WTC11 (cell line): Measurements from ENCODE around the gene ERGIC3. TPM values are rescaled to one million over a fixed set of nuclear protein-coding genes. Genes with fewer than 3 reads are reported as not detected.

Experiments used
- ATAC-seq: fragments of 200-7000 bp; cut with Tn5 transposase; 2 replicates; pipeline ENCODE4 v1.10.0; 2021; ENCODE audit warnings: mild to moderate bottlenecking, moderate library complexity
- CTCF ChIA-PET: fragments of 300-600 bp; sonication (Branson Sonifier 250); formaldehyde crosslinking; loops from one replicate; lab custom pipeline; 2021; ENCODE audit warnings: antibody characterized with exemption; lab: Charles Lee
- POLR2A ChIA-PET: fragments of 350-600 bp; sonication (Branson Sonifier 250); formaldehyde crosslinking; loops from one replicate; lab custom pipeline; 2021; ENCODE audit warnings: antibody characterized with exemption; lab: Charles Lee
- DNase-seq: peaks from one replicate; pipeline ENCODE4 v3.0.0; 2021; ENCODE audit warnings: low spot score
- H3K27ac Mint-ChIP-seq: 2 replicates; pipeline ENCODE4 v1.8.0; 2021; ENCODE audit warnings: mixed read lengths
- H3K27me3 Mint-ChIP-seq: 2 replicates; pipeline ENCODE4 v1.8.0; 2021; ENCODE audit warnings: low read depth, mild to moderate bottlenecking, moderate library complexity, mixed read lengths
- H3K36me3 Mint-ChIP-seq: 2 replicates; pipeline ENCODE4 v1.8.0; 2021; ENCODE audit warnings: mixed read lengths
- H3K4me1 Mint-ChIP-seq: 2 replicates; pipeline ENCODE4 v1.8.0; 2022; ENCODE audit warnings: mixed read lengths
- H3K4me3 Mint-ChIP-seq: 2 replicates; pipeline ENCODE4 v1.8.0; 2021; ENCODE audit warnings: mild to moderate bottlenecking, moderate library complexity, mixed read lengths
- H3K9me3 Mint-ChIP-seq: 2 replicates; pipeline ENCODE4 v1.8.0; 2021; ENCODE audit warnings: mixed read lengths
- CREM ChIP-seq: sonication (generic); formaldehyde crosslinking; IDR thresholded peaks from 2 replicates; pipeline ENCODE4 v1.8.1; 2022; ENCODE audit warnings: mild to moderate bottlenecking, missing genetic modification reagents, moderate library complexity
- GABPB1 ChIP-seq: sonication (generic); formaldehyde crosslinking; IDR thresholded peaks from 2 replicates; pipeline ENCODE4 v1.8.1; 2023; ENCODE audit warnings: mild to moderate bottlenecking, missing genetic modification reagents
- SMAD4 ChIP-seq: sonication (generic); formaldehyde crosslinking; IDR thresholded peaks from 2 replicates; pipeline ENCODE4 v1.8.0; 2022; ENCODE audit warnings: mild to moderate bottlenecking, missing genetic modification reagents
- SOX15 ChIP-seq: fragments of 250-450 bp; sonication (Bioruptor Pico); IDR thresholded peaks from 2 replicates; pipeline ENCODE4 v1.9.0; 2021; ENCODE audit warnings: mild to moderate bottlenecking
- TEAD1 ChIP-seq: sonication (generic); formaldehyde crosslinking; IDR thresholded peaks from 2 replicates; pipeline ENCODE4 v1.8.0; 2022; ENCODE audit warnings: mild to moderate bottlenecking, missing genetic modification reagents
- ZNF138 ChIP-seq: sonication (generic); formaldehyde crosslinking; conservative IDR thresholded peaks from 2 replicates; pipeline ENCODE4 v1.8.1; 2022; ENCODE audit warnings: mild to moderate bottlenecking, moderate library complexity, missing genetic modification reagents
- ZNF219 ChIP-seq: sonication (generic); formaldehyde crosslinking; IDR thresholded peaks from 2 replicates; pipeline ENCODE4 v1.8.0; 2023; ENCODE audit warnings: missing genetic modification reagents, mild to moderate bottlenecking, borderline replicate concordance
- ZNF232 ChIP-seq: sonication (generic); formaldehyde crosslinking; IDR thresholded peaks from 2 replicates; pipeline ENCODE4 v1.8.0; 2022; ENCODE audit warnings: mild to moderate bottlenecking, missing genetic modification reagents
- ZNF423 ChIP-seq: fragments of 250-450 bp; sonication (Bioruptor Pico); IDR thresholded peaks from 2 replicates; pipeline ENCODE4 v2.1.2; 2022; ENCODE audit warnings: mild to moderate bottlenecking, moderate library complexity
- total RNA-seq: library from RNA; stranded (reverse); gene quantifications from 3 replicates; pipeline ENCODE4 v1.2.3, GENCODE V29; 2021
- TF ChIP-seq, protein P1 (sequence below): sonication (generic); formaldehyde crosslinking; IDR thresholded peaks from 2 replicates; pipeline ENCODE4 v1.8.1; 2023; ENCODE audit warnings: mild to moderate bottlenecking, missing genetic modification reagents
- TF ChIP-seq, protein P2 (sequence below): sonication (generic); formaldehyde crosslinking; IDR thresholded peaks from 2 replicates; pipeline ENCODE4 v1.8.1; 2023; ENCODE audit warnings: mild to moderate bottlenecking, moderate library complexity, missing genetic modification reagents
- TF ChIP-seq, protein P3 (sequence below): sonication (generic); formaldehyde crosslinking; IDR thresholded peaks from 2 replicates; pipeline ENCODE4 v1.8.1; 2022; ENCODE audit warnings: mild to moderate bottlenecking, moderate library complexity, missing genetic modification reagents
- TF ChIP-seq, protein P4 (sequence below): sonication (generic); formaldehyde crosslinking; conservative IDR thresholded peaks from 2 replicates; pipeline ENCODE4 v1.8.1; 2022; ENCODE audit warnings: mild to moderate bottlenecking, missing genetic modification reagents
- TF ChIP-seq, protein P5 (sequence below): fragments of 250-450 bp; sonication (Bioruptor Pico); IDR thresholded peaks from 2 replicates; pipeline ENCODE4 v1.8.0; 2021; ENCODE audit warnings: mild to moderate bottlenecking
- TF ChIP-seq, protein P6 (sequence below): sonication (generic); formaldehyde crosslinking; conservative IDR thresholded peaks from 2 replicates; pipeline ENCODE4 v1.8.1; 2023; ENCODE audit warnings: mild to moderate bottlenecking, low read depth, missing genetic modification reagents, moderate library complexity
- TF ChIP-seq, protein P7 (sequence below): sonication (generic); formaldehyde crosslinking; IDR thresholded peaks from 2 replicates; pipeline ENCODE4 v1.8.1; 2023; ENCODE audit warnings: mild to moderate bottlenecking, missing genetic modification reagents
- TF ChIP-seq, protein P8 (sequence below): sonication (generic); formaldehyde crosslinking; IDR thresholded peaks from 2 replicates; pipeline ENCODE4 v1.8.1; 2023; ENCODE audit warnings: mild to moderate bottlenecking, missing genetic modification reagents, moderate library complexity
- TF ChIP-seq, protein P9 (sequence below): fragments of 250-450 bp; sonication (Bioruptor Pico); IDR thresholded peaks from 2 replicates; pipeline ENCODE4 v1.9.0; 2021; ENCODE audit warnings: mild to moderate bottlenecking
- TF ChIP-seq, protein P10 (sequence below): fragments of 250-450 bp; sonication (Bioruptor Pico); IDR thresholded peaks from 2 replicates; pipeline ENCODE4 v1.9.0; 2021; ENCODE audit warnings: mild to moderate bottlenecking

ERGIC3 gene
- total RNA-seq, 1 experiment from 2014 or later = 168 TPM

DNA sequence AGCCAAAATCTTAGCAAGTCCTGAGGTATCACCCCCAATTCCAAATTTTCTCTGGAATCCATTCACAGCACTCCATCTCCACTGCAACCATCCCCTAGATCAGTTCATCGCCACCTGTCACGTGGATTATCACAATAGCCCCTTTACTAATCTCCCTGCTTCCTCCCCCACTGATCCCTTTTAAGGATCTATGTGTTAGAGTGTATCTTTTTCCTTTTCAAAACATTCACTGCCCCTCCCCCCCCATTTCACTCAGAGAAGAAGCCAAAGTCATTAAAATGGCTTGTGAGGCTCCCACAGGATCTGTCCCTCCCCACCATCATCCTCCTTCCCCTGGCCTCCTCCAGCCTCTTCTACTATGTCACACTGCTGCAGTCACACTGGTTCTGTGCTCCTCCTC lies 55.3 kb downstream of the ERGIC3 start:
- Mint-ChIP-seq H3K27me3 (peaks cover 47% of the 10 kb centered on the region), H3K27ac (no peak overlapping the region), H3K36me3 (no peaks in the 10 kb centered on the region), H3K4me3 (no peak overlapping the region), H3K4me1 (peaks cover 9% of the 10 kb centered on the region), H3K9me3 (no peaks in the 10 kb centered on the region)
- ATAC-seq (no peak), DNase-seq (no peak)
- ChIA-PET POLR2A (no interaction called here), CTCF (no interaction called here)
- TF ChIP-seq SOX15 (CRISPR knock-in tag) = no peak
- TF ChIP-seq ZNF232 (CRISPR knock-in tag) = no peak
- TF ChIP-seq, protein P1, sequence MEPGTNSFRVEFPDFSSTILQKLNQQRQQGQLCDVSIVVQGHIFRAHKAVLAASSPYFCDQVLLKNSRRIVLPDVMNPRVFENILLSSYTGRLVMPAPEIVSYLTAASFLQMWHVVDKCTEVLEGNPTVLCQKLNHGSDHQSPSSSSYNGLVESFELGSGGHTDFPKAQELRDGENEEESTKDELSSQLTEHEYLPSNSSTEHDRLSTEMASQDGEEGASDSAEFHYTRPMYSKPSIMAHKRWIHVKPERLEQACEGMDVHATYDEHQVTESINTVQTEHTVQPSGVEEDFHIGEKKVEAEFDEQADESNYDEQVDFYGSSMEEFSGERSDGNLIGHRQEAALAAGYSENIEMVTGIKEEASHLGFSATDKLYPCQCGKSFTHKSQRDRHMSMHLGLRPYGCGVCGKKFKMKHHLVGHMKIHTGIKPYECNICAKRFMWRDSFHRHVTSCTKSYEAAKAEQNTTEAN (CRISPR knock-in tag) = no peak
- TF ChIP-seq, protein P2, sequence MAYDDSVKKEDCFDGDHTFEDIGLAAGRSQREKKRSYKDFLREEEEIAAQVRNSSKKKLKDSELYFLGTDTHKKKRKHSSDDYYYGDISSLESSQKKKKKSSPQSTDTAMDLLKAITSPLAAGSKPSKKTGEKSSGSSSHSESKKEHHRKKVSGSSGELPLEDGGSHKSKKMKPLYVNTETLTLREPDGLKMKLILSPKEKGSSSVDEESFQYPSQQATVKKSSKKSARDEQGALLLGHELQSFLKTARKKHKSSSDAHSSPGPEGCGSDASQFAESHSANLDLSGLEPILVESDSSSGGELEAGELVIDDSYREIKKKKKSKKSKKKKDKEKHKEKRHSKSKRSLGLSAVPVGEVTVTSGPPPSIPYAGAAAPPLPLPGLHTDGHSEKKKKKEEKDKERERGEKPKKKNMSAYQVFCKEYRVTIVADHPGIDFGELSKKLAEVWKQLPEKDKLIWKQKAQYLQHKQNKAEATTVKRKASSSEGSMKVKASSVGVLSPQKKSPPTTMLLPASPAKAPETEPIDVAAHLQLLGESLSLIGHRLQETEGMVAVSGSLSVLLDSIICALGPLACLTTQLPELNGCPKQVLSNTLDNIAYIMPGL (CRISPR knock-in tag) = no peak
- TF ChIP-seq, protein P3, sequence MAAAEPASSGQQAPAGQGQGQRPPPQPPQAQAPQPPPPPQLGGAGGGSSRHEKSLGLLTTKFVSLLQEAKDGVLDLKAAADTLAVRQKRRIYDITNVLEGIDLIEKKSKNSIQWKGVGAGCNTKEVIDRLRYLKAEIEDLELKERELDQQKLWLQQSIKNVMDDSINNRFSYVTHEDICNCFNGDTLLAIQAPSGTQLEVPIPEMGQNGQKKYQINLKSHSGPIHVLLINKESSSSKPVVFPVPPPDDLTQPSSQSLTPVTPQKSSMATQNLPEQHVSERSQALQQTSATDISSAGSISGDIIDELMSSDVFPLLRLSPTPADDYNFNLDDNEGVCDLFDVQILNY (CRISPR knock-in tag) = no peak
- TF ChIP-seq TEAD1 (CRISPR knock-in tag) = no peak
- TF ChIP-seq, protein P4, sequence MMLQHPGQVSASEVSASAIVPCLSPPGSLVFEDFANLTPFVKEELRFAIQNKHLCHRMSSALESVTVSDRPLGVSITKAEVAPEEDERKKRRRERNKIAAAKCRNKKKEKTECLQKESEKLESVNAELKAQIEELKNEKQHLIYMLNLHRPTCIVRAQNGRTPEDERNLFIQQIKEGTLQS = no peak

DNA sequence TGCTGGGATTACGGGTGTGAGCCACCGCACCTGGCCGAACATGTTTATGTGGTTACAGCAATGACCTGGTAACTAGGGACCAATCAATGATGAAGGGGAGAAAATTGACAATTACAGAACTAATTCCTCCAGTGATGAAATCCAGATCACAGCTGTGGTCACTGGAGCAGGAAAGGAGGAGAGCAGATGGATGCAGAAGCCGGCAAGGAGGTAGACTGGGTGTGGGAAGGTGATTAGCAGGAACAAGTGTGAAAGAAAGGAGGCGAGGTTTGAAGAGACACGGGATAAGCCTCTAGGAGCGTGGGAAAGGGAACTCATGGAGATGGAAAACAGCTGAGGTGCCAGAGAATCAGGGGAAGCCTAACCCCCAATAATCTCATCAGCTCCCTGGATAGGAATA lies 56.6 kb downstream of the ERGIC3 start:
- Mint-ChIP-seq H3K27ac (no peak overlapping the region), H3K9me3 (no peaks in the 10 kb centered on the region), H3K4me3 (no peak overlapping the region), H3K36me3 (no peaks in the 10 kb centered on the region), H3K27me3 (peaks cover 60% of the 10 kb centered on the region), H3K4me1 (peaks cover 5% of the 10 kb centered on the region)
- ChIA-PET POLR2A (no interaction called here), CTCF (interaction anchor here (0.6 kb wide), 1 partner anchor 159 kb away, joined by 4 read pairs; no protein-coding TSS in a partner anchor)
- ATAC-seq = no peak
- DNase-seq = no peak
- TF ChIP-seq SOX15 (CRISPR knock-in tag) (no peak), TEAD1 (CRISPR knock-in tag) (no peak), SMAD4 (no peak), CREM (CRISPR knock-in tag) (no peak), ZNF138 (CRISPR knock-in tag) (no peak), ZNF423 (CRISPR knock-in tag) (no peak), ZNF219 (CRISPR knock-in tag) (no peak), GABPB1 (CRISPR knock-in tag) (no peak)
- TF ChIP-seq, protein P5, sequence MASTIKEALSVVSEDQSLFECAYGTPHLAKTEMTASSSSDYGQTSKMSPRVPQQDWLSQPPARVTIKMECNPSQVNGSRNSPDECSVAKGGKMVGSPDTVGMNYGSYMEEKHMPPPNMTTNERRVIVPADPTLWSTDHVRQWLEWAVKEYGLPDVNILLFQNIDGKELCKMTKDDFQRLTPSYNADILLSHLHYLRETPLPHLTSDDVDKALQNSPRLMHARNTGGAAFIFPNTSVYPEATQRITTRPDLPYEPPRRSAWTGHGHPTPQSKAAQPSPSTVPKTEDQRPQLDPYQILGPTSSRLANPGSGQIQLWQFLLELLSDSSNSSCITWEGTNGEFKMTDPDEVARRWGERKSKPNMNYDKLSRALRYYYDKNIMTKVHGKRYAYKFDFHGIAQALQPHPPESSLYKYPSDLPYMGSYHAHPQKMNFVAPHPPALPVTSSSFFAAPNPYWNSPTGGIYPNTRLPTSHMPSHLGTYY (CRISPR knock-in tag) = no peak
- TF ChIP-seq, protein P6, sequence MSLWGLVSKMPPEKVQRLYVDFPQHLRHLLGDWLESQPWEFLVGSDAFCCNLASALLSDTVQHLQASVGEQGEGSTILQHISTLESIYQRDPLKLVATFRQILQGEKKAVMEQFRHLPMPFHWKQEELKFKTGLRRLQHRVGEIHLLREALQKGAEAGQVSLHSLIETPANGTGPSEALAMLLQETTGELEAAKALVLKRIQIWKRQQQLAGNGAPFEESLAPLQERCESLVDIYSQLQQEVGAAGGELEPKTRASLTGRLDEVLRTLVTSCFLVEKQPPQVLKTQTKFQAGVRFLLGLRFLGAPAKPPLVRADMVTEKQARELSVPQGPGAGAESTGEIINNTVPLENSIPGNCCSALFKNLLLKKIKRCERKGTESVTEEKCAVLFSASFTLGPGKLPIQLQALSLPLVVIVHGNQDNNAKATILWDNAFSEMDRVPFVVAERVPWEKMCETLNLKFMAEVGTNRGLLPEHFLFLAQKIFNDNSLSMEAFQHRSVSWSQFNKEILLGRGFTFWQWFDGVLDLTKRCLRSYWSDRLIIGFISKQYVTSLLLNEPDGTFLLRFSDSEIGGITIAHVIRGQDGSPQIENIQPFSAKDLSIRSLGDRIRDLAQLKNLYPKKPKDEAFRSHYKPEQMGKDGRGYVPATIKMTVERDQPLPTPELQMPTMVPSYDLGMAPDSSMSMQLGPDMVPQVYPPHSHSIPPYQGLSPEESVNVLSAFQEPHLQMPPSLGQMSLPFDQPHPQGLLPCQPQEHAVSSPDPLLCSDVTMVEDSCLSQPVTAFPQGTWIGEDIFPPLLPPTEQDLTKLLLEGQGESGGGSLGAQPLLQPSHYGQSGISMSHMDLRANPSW (CRISPR knock-in tag) = no peak
- TF ChIP-seq, protein P7, sequence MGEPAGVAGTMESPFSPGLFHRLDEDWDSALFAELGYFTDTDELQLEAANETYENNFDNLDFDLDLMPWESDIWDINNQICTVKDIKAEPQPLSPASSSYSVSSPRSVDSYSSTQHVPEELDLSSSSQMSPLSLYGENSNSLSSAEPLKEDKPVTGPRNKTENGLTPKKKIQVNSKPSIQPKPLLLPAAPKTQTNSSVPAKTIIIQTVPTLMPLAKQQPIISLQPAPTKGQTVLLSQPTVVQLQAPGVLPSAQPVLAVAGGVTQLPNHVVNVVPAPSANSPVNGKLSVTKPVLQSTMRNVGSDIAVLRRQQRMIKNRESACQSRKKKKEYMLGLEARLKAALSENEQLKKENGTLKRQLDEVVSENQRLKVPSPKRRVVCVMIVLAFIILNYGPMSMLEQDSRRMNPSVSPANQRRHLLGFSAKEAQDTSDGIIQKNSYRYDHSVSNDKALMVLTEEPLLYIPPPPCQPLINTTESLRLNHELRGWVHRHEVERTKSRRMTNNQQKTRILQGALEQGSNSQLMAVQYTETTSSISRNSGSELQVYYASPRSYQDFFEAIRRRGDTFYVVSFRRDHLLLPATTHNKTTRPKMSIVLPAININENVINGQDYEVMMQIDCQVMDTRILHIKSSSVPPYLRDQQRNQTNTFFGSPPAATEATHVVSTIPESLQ = no peak
- TF ChIP-seq, protein P8, sequence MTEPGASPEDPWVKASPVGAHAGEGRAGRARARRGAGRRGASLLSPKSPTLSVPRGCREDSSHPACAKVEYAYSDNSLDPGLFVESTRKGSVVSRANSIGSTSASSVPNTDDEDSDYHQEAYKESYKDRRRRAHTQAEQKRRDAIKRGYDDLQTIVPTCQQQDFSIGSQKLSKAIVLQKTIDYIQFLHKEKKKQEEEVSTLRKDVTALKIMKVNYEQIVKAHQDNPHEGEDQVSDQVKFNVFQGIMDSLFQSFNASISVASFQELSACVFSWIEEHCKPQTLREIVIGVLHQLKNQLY (CRISPR knock-in tag) = no peak
- TF ChIP-seq, protein P9, sequence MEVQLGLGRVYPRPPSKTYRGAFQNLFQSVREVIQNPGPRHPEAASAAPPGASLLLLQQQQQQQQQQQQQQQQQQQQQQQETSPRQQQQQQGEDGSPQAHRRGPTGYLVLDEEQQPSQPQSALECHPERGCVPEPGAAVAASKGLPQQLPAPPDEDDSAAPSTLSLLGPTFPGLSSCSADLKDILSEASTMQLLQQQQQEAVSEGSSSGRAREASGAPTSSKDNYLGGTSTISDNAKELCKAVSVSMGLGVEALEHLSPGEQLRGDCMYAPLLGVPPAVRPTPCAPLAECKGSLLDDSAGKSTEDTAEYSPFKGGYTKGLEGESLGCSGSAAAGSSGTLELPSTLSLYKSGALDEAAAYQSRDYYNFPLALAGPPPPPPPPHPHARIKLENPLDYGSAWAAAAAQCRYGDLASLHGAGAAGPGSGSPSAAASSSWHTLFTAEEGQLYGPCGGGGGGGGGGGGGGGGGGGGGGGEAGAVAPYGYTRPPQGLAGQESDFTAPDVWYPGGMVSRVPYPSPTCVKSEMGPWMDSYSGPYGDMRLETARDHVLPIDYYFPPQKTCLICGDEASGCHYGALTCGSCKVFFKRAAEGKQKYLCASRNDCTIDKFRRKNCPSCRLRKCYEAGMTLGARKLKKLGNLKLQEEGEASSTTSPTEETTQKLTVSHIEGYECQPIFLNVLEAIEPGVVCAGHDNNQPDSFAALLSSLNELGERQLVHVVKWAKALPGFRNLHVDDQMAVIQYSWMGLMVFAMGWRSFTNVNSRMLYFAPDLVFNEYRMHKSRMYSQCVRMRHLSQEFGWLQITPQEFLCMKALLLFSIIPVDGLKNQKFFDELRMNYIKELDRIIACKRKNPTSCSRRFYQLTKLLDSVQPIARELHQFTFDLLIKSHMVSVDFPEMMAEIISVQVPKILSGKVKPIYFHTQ (CRISPR knock-in tag) = no peak
- TF ChIP-seq, protein P10, sequence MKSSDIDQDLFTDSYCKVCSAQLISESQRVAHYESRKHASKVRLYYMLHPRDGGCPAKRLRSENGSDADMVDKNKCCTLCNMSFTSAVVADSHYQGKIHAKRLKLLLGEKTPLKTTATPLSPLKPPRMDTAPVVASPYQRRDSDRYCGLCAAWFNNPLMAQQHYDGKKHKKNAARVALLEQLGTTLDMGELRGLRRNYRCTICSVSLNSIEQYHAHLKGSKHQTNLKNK (CRISPR knock-in tag) = no peak
